ENCODE measurements around the gene ZBTB7C. TPM values are rescaled to one million over a fixed set of nuclear protein-coding genes. Genes with fewer than 3 reads are reported as not detected.

The ZBTB7C gene
- total RNA-seq, 1 donor from 2014 or later, result 7.4 TPM

DNA sequence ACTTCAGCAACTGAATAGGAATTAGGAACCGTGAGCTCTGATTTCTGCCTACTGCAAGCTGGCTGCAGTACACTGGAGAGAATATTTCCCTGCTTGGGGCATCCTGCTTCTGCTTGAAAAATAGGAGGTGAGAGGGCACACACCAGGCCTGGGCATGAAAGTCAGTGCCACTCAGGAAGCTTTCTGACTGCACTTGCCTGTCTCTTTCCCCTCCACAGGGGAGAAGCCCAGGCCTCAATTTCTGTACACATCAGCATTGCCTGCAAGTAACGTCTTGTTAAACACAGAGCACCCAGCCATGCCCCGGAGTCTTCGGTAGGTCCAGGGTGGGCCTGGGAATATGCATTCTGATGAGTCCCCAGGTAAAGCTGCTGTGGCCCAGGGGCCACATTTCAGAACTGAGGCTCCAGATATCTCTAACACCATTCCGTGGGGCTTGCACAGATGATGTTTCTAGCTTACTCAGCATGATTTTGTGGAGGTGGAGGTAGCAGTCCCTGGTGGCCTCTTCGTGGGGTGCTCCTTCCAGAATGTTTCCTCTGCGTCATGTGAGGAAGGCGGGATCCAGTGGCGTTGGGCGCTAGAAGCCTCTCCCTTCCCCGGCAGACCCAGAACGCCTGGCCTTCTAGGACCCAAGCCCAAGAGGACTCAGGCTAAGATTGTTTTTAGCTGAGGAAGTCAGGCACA is 114.1 kb downstream of the ZBTB7C start:
- TF ChIP-seq, protein P1, sequence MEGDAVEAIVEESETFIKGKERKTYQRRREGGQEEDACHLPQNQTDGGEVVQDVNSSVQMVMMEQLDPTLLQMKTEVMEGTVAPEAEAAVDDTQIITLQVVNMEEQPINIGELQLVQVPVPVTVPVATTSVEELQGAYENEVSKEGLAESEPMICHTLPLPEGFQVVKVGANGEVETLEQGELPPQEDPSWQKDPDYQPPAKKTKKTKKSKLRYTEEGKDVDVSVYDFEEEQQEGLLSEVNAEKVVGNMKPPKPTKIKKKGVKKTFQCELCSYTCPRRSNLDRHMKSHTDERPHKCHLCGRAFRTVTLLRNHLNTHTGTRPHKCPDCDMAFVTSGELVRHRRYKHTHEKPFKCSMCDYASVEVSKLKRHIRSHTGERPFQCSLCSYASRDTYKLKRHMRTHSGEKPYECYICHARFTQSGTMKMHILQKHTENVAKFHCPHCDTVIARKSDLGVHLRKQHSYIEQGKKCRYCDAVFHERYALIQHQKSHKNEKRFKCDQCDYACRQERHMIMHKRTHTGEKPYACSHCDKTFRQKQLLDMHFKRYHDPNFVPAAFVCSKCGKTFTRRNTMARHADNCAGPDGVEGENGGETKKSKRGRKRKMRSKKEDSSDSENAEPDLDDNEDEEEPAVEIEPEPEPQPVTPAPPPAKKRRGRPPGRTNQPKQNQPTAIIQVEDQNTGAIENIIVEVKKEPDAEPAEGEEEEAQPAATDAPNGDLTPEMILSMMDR (IDR thresholded peaks at IDR 0.05; ENCODE audit: unreplicated experiment), result no peak
- Mint-ChIP-seq H3K4me1 (peaks cover 16% of the 10 kb centered on the region), H3K36me3 (no peaks in the 10 kb centered on the region), H3K9me3 (no peaks in the 10 kb centered on the region), H3K4me3 (no peak overlapping the region), H3K27ac (no peak overlapping the region), H3K27me3 (ENCODE audit: low read depth) (no peaks in the 10 kb centered on the region)
- peak in 1 of 2 experiments; percentile 19 for DNase-seq (ENCODE audit: low spot score in 2 of 2, unreplicated experiment in 2 of 2)

GRCh38 chr18:48293954-48294898 is 115.0 kb downstream of the ZBTB7C start:
- DNase-seq (ENCODE audit: low spot score in 2 of 2, unreplicated experiment in 2 of 2), result peak in 1 of 2 experiments; percentile 37
- Mint-ChIP-seq H3K4me1 (peaks cover 13% of the 10 kb centered on the region), H3K27me3 (ENCODE audit: low read depth) (no peaks in the 10 kb centered on the region), H3K36me3 (no peaks in the 10 kb centered on the region), H3K27ac (no peak overlapping the region), H3K9me3 (no peaks in the 10 kb centered on the region), H3K4me3 (no peak overlapping the region)
- TF ChIP-seq, protein P1 (IDR thresholded peaks at IDR 0.05; ENCODE audit: unreplicated experiment), result no peak

DNA sequence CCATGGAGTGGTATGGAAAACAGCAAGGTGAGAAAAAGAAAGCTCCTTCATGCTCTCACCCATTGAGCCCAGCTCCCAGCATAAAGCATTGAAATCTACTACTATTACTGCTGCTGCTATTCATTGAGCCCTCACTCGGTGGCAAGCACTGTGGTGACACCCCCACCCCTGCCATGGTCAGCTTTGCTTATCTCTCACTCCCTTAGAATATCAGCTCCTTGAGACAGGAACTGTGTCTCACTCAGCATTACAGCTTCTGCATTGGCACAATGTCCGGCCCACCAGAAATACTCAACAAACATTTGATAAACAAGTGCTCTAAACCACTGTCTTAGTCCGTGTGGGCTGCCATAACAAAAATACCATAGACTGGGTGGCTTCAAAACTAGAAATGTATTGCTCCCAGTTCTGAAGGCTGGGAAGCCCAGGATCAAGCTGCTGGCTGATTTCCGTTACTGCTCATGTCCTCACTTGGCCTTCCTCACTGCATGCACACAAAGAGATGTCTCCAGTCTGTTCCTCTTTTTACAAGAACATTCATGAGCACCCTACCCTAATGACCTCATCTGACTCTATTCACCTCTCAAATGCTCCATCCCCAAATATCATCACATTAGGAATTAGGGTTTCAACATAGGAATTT is 116.3 kb downstream of the ZBTB7C start:
- DNase-seq (ENCODE audit: low spot score in 2 of 2, unreplicated experiment in 2 of 2), result peak in 1 of 2 experiments; percentile 22
- Mint-ChIP-seq H3K27me3 (ENCODE audit: low read depth) (no peaks in the 10 kb centered on the region), H3K9me3 (no peaks in the 10 kb centered on the region), H3K27ac (no peak overlapping the region), H3K4me1 (peaks cover 13% of the 10 kb centered on the region), H3K36me3 (no peaks in the 10 kb centered on the region), H3K4me3 (no peak overlapping the region)
- TF ChIP-seq, protein P1 (IDR thresholded peaks at IDR 0.05; ENCODE audit: unreplicated experiment), result no peak

GRCh38 chr18:48292229-48292628 is 117.0 kb downstream of the ZBTB7C start:
- TF ChIP-seq, protein P1 (IDR thresholded peaks at IDR 0.05; ENCODE audit: unreplicated experiment), result no peak
- no peaks in the 10 kb centered on the region for H3K36me3 Mint-ChIP-seq
- H3K27me3 Mint-ChIP-seq (ENCODE audit: low read depth), result no peaks in the 10 kb centered on the region
- peaks cover 13% of the 10 kb centered on the region for H3K4me1 Mint-ChIP-seq
- no peak overlapping the region for H3K4me3 Mint-ChIP-seq
- no peaks in the 10 kb centered on the region for H3K9me3 Mint-ChIP-seq
- peak in 1 of 2 experiments; percentile 19 for DNase-seq (ENCODE audit: low spot score in 2 of 2, unreplicated experiment in 2 of 2)
- no peak overlapping the region for H3K27ac Mint-ChIP-seq

DNA sequence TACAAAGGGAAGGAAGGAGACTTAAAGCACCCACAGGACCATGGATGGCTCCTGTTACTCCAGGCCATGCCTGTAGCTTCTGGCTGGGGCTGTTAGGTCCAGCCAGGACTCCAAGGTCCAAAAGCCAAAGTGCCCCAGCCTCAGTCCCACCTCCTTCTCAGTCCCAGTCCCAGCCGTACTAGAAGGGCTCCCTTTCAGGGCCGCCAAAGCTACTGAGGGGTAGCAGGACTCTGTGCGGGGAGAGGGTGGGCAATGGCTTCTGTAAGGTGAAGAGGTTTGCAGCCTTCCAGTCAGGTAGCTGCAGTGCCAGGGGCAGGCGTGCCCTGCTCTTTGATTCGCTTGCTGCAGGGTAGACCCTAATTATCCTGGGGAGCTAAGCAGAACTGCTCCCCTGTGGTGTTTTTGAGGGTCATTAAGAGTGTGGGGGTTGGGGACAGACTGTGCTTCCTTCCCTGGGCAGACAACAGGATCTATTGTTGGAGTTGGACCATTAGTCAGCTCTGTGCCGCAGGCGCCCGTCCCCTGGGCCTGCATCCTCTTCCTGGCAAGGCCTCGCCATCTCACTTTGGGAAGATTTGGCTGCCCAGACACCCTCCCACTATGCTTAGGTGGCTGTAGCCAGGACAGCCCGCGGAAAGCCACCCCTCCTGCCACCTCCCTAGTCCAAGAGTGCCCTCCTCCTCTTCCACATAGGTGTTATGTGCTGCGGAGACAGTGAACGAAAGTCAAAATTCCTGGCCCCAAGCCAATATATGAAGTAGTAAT is 118.8 kb downstream of the ZBTB7C start:
- peak in 1 of 2 experiments; percentile 28 for DNase-seq (ENCODE audit: low spot score in 2 of 2, unreplicated experiment in 2 of 2)
- no peaks in the 10 kb centered on the region for H3K27me3 Mint-ChIP-seq (ENCODE audit: low read depth)
- H3K4me1 Mint-ChIP-seq, result peaks cover 11% of the 10 kb centered on the region
- H3K36me3 Mint-ChIP-seq, result no peaks in the 10 kb centered on the region
- H3K27ac Mint-ChIP-seq, result no peak overlapping the region
- H3K4me3 Mint-ChIP-seq, result no peak overlapping the region
- TF ChIP-seq, protein P1 (IDR thresholded peaks at IDR 0.05; ENCODE audit: unreplicated experiment), result no peak
- H3K9me3 Mint-ChIP-seq, result peaks cover 4% of the 10 kb centered on the region

Data from mesothelial cell of epicardium (in vitro differentiated cells).